H1 (cell line): ENCODE data around the gene DOK7. TPM values are rescaled to one million over a fixed set of nuclear protein-coding genes. Genes with fewer than 3 reads are reported as not detected.

Source experiments
- CTCF ChIA-PET: fragments of 300-600 bp; sonication (Branson Sonifier 250); formaldehyde crosslinking; loops from one replicate; lab custom pipeline; 2021; ENCODE audit not compliant: partially characterized antibody; lab: Charles Lee
- POLR2A ChIA-PET: fragments of 300-600 bp; sonication (Branson Sonifier 250); formaldehyde crosslinking; loops from one replicate; lab custom pipeline; 2021; ENCODE audit warnings: inconsistent platforms; ENCODE audit not compliant: partially characterized antibody; lab: Charles Lee
- DNase-seq, 2 experiments: peaks; one replicate each; pipeline versions ENCODE4 v3.0.0 to v3.0.0-alpha.2; 2010 to 2022; ENCODE audit warnings: low spot score in 2 of 2, low read depth in 1 of 2, mixed read lengths in 1 of 2
- FAIRE-seq: peaks from 2 replicates; lab custom pipeline; 2011; peaks lifted over from hg19 to GRCh38; lab: Jason Lieb, UNC
- H2AFZ ChIP-seq: 2 replicates; pipeline ENCODE4 v1.8.1; 2012; ENCODE audit warnings: low read length, inconsistent platforms
- H2AK5ac ChIP-seq: 2 replicates; pipeline ENCODE4 v1.6.1; 2013; ENCODE audit warnings: low read depth, low read length
- H2BK120ac ChIP-seq: replicated peaks from 2 replicates; pipeline ENCODE3; 2013; ENCODE audit warnings: low read depth, low read length, inconsistent platforms
- H2BK12ac ChIP-seq: 2 replicates; pipeline ENCODE4 v1.6.1; 2013; ENCODE audit warnings: low read depth, low read length
- H2BK15ac ChIP-seq: 2 replicates; pipeline ENCODE4 v1.6.1; 2013; ENCODE audit warnings: low read length
- H2BK20ac ChIP-seq: 2 replicates; pipeline ENCODE4 v1.6.1; 2013; ENCODE audit warnings: low read length
- H2BK5ac ChIP-seq: 2 replicates; pipeline ENCODE4 v1.6.1; 2013; ENCODE audit warnings: low read depth, low read length
- H3K14ac ChIP-seq: 2 replicates; pipeline ENCODE4 v1.6.1; 2013; ENCODE audit warnings: inconsistent platforms; ENCODE audit not compliant: insufficient read length
- H3K18ac ChIP-seq: 2 replicates; pipeline ENCODE4 v1.6.1; 2013; ENCODE audit warnings: low read length; ENCODE audit errors: extremely low read depth
- H3K23ac ChIP-seq: 2 replicates; pipeline ENCODE4 v1.6.1; 2013; ENCODE audit warnings: inconsistent platforms; ENCODE audit not compliant: insufficient read length
- H3K23me2 ChIP-seq: 2 replicates; pipeline ENCODE4 v1.6.1; 2013; ENCODE audit warnings: low read depth, low read length
- H3K27ac ChIP-seq: 2 replicates; pipeline ENCODE4 v1.6.1; 2011; ENCODE audit warnings: low read depth, low read length, inconsistent platforms
- H3K27me3 ChIP-seq, 4 experiments: replicated peaks in 1 of 4; 1 replicate in 1 of 4; 2 replicates in 3 of 4; pipeline versions ENCODE4 v1.6.1 to v1.8.1; 2011 to 2013; ENCODE audit warnings: low read length in 3 of 4, mild to moderate bottlenecking in 3 of 4, inconsistent platforms in 2 of 4, mixed read lengths in 2 of 4, moderate library complexity in 1 of 4; ENCODE audit not compliant: control insufficient read depth in 3 of 4, insufficient read depth in 3 of 4; ENCODE audit errors: extremely low read depth in 1 of 4
- H3K36me3 ChIP-seq, 4 experiments: 2 replicates each; pipeline versions ENCODE4 v1.6.1 to v1.8.1; 2011 to 2013; ENCODE audit warnings: mild to moderate bottlenecking in 4 of 4, low read length in 3 of 4, moderate library complexity in 2 of 4, control low read depth in 1 of 4, inconsistent platforms in 1 of 4; ENCODE audit not compliant: insufficient read depth in 4 of 4, control insufficient read depth in 2 of 4
- H3K4ac ChIP-seq: replicated peaks from 2 replicates; pipeline ENCODE3; 2013; ENCODE audit warnings: low read length, low read depth, mixed read lengths, inconsistent platforms; ENCODE audit not compliant: insufficient read length
- H3K4me1 ChIP-seq, 4 experiments: replicated peaks in 1 of 4; 1 replicate in 1 of 4; 2 replicates in 3 of 4; pipeline versions ENCODE4 v1.6.1 to v1.8.1; 2011 to 2013; ENCODE audit warnings: low read length in 3 of 4, inconsistent platforms in 2 of 4, mixed read lengths in 1 of 4; ENCODE audit not compliant: insufficient read depth in 4 of 4, control insufficient read depth in 3 of 4
- H3K4me2 ChIP-seq, 2 experiments: 2 replicates each; pipeline versions ENCODE4 v1.6.1 to v1.8.1; 2011 to 2013; ENCODE audit warnings: low read depth in 2 of 2, low read length in 2 of 2, control low read depth in 1 of 2, inconsistent platforms in 1 of 2, mild to moderate bottlenecking in 1 of 2; ENCODE audit not compliant: insufficient read depth in 1 of 2
- H3K4me3 ChIP-seq, 4 experiments: fragments of 200-600, 300-600 bp in 1 of 4; sonication (generic), shearing (Covaris generic), sonication (Bioruptor Twin) in 1 of 4; 2 replicates each; pipeline versions ENCODE4 v1.5.1 to v1.8.1; 2011 to 2016; ENCODE audit warnings: low read length in 4 of 4, low read depth in 3 of 4, control low read depth in 2 of 4, inconsistent platforms in 2 of 4, mild to moderate bottlenecking in 2 of 4, mixed read lengths in 1 of 4, moderate library complexity in 1 of 4; ENCODE audit not compliant: insufficient read depth in 2 of 4; ENCODE audit errors: extremely low read depth in 1 of 4
- H3K56ac ChIP-seq: replicated peaks from 2 replicates; pipeline ENCODE3; 2013; ENCODE audit warnings: low read depth, mild to moderate bottlenecking, mixed read lengths, low read length, inconsistent platforms; ENCODE audit not compliant: insufficient read length
- H3K79me1 ChIP-seq: 2 replicates; pipeline ENCODE4 v1.6.1; 2013; ENCODE audit warnings: low read depth, low read length, control low read depth
- H3K79me2 ChIP-seq, 2 experiments: 2 replicates each; pipeline versions ENCODE4 v1.6.1 to v1.8.1; 2012 to 2013; ENCODE audit warnings: low read length in 2 of 2, mild to moderate bottlenecking in 2 of 2, inconsistent platforms in 1 of 2; ENCODE audit not compliant: insufficient read depth in 2 of 2, control insufficient read depth in 1 of 2
- H3K9ac ChIP-seq, 4 experiments: replicated peaks in 1 of 4; 1 replicate in 1 of 4; 2 replicates in 3 of 4; pipeline versions ENCODE4 v1.6.1 to v1.8.1; 2011 to 2013; ENCODE audit warnings: low read depth in 3 of 4, low read length in 3 of 4, control low read depth in 2 of 4, mild to moderate bottlenecking in 2 of 4, moderate library complexity in 2 of 4, inconsistent platforms in 1 of 4; ENCODE audit errors: extremely low read depth in 1 of 4
- H3K9me3 ChIP-seq, 2 experiments: 2 replicates each; pipeline versions ENCODE4 v1.6.1 to v1.8.1; 2012 to 2013; ENCODE audit warnings: mild to moderate bottlenecking in 2 of 2, moderate library complexity in 2 of 2, control low read depth in 1 of 2, inconsistent platforms in 1 of 2, low read depth in 1 of 2, low read length in 1 of 2, mixed read lengths in 1 of 2; ENCODE audit not compliant: insufficient read depth in 2 of 2
- H4K20me1 ChIP-seq, 2 experiments: replicated peaks in 1 of 2; 2 replicates each; pipeline versions ENCODE3 to v1.8.1; 2011 to 2013; ENCODE audit warnings: inconsistent platforms in 2 of 2, low read length in 2 of 2, mild to moderate bottlenecking in 1 of 2; ENCODE audit not compliant: insufficient read depth in 2 of 2, control insufficient read depth in 1 of 2
- H4K5ac ChIP-seq: 2 replicates; pipeline ENCODE4 v1.6.1; 2013; ENCODE audit warnings: low read length, low read depth, mixed read lengths, inconsistent platforms; ENCODE audit not compliant: insufficient read length
- H4K8ac ChIP-seq: 2 replicates; pipeline ENCODE4 v1.8.0; 2013; ENCODE audit warnings: mild to moderate bottlenecking, moderate library complexity, low read length, inconsistent platforms; ENCODE audit not compliant: insufficient read depth; ENCODE audit errors: extremely low read depth
- H4K91ac ChIP-seq: replicated peaks from 2 replicates; pipeline ENCODE3; 2013; ENCODE audit warnings: low read length, mixed read lengths, inconsistent platforms; ENCODE audit not compliant: insufficient read length
- ASH2L ChIP-seq: fragments of 200-600, 300-600 bp; sonication (generic); IDR thresholded peaks from one replicate; pipeline ENCODE4 v1.7.1; 2017; ENCODE audit warnings: low read length
- GABPA ChIP-seq: IDR thresholded peaks from 2 replicates; pipeline ENCODE4 v1.6.1; 2011; ENCODE audit warnings: mild to moderate bottlenecking, low read length, moderate library complexity, borderline replicate concordance; ENCODE audit not compliant: insufficient read depth
- WGBS, 2 experiments: shearing (Covaris generic) in 1 of 2; methylation state at CpG; one replicate each; pipeline versions ENCODE4 v1.1.6 to v1.1.7; 2013 to 2015; ENCODE audit warnings: low lambda C conversion rate in 2 of 2, mixed read lengths in 2 of 2, inconsistent platforms in 1 of 2, low coverage in 1 of 2, missing lambda C conversion rate in 1 of 2; ENCODE audit not compliant: insufficient replicate concordance in 2 of 2, insufficient coverage in 1 of 2, insufficient read length in 1 of 2; ENCODE audit errors: extremely low coverage in 1 of 2, missing lambda C conversion rate in 1 of 2; 5-methylcytosine and 5-hydroxymethylcytosine counted together
- polyA plus RNA-seq, 7 experiments: library from polyadenylated mRNA; depleted of rRNA in 3 of 7; stranded (reverse) in 5 of 7; unstranded in 2 of 7; fragments of >200 nt in 5 of 7; fragments of 200-250 nt in 2 of 7; gene quantifications; 1 replicate in 5 of 7; 2 replicates in 1 of 7; 4 replicates in 1 of 7; pipeline versions ENCODE4 v1.2.1 to v1.2.3, GENCODE V29; 2011 to 2013; ENCODE audit warnings: missing spikeins in 2 of 7, mixed read lengths in 2 of 7
- total RNA-seq: library from RNA; stranded (reverse); fragmentation: NEBNext Ultra II Directional; extraction: Animal tissue kit (Norgen Biotek cat#: 25700); gene quantifications from 2 replicates; pipeline ENCODE4 v1.2.1, GENCODE V29; 2021

Gene DOK7
- total and polyA plus RNA-seq, 2 of the 8 experiments (the other 6 are each of a cell fraction or from before 2014, with no cell fraction given), result 0.32 TPM; not detected in 1

DNA sequence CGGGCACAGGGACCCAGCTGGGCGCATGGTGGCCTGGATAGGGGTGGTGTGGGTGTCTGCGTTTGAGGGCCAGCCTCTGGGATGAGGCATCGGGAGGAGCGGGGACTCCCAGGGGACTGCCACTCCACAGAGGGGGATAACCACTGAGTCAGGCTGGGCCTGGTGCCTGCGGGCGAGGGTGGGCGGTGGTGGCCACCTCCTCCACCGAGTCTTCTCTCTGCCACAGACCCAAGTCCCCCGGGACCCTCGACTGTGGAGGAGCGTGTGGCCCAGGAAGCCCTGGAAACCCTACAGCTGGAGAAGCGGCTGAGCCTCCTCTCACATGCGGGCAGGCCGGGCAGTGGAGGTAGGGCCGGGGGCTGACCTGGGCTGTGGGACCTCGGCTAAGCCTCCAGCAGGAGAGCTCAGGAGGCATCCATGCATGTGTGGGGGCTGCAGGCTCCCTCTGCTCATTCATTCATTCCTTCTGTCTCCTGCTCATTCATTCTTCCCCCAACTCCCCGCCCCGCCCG, 26.4 kb downstream of the DOK7 start:
- Histone ChIP-seq H3K4ac (no peak overlapping the region), H3K4me2 (no peak overlapping the region), H2AK5ac (0 out of 2 replicates have a peak overlapping the region, but pooled peaks have one; percentile 6), H2BK15ac (no peak overlapping the region), H3K79me1 (no peaks in the 10 kb centered on the region), H2BK5ac (no peak overlapping the region), H4K20me1 (peaks cover 4 to 17% of the 10 kb centered on the region in 2 experiments), H3K9ac (no peak overlapping the region), H3K4me3 (no peak overlapping the region), H4K91ac (no peak overlapping the region), H4K5ac (no peak overlapping the region), H3K14ac (no peak overlapping the region), H3K27me3 (peaks cover 47 to 95% (median 87%) of the 10 kb centered on the region in 4 experiments), H2BK12ac (no peak overlapping the region), H4K8ac (no peak overlapping the region), H2AFZ (no peak overlapping the region), H2BK120ac (no peak overlapping the region), H3K18ac (no peak overlapping the region), H3K23me2 (no peaks in the 10 kb centered on the region; the same call in 1 of the 2 replicates), H2BK20ac (no peak overlapping the region), H3K27ac (no peak overlapping the region), H3K36me3 (no peaks in the 10 kb centered on the region), H3K9me3 (no peaks in the 10 kb centered on the region), H3K23ac (no peak overlapping the region), H3K4me1 (peaks cover 0 to 34% (median 24%) of the 10 kb centered on the region in 4 experiments; a peak in 6 of 7 replicates), H3K79me2 (no peaks in the 10 kb centered on the region), H3K56ac (no peak overlapping the region)
- POLR2A ChIA-PET, result no interaction called here
- 75 to 100% methylated on average over 2 to 15 of the region's 20 CpGs for WGBS, 2 experiments
- CTCF ChIA-PET, result interaction anchor here (0.9 to 1.1 kb wide), 2 partner anchors 8 to 10 kb away, joined by 4 to 5 read pairs; no protein-coding TSS in a partner anchor
- TF ChIP-seq ASH2L, result no peak
- TF ChIP-seq GABPA, result peak; percentile 62; the same call in 1 of the 2 replicates
- FAIRE-seq (no peak), DNase-seq (no peak)
